IMR-90 (cell line): ENCODE measurements around the gene BCL2L1. TPM values are rescaled to one million over a fixed set of nuclear protein-coding genes. Genes with fewer than 3 reads are reported as not detected.
A peak's percentile ranks its signal among the peaks of the same experiment; 100 is the strongest.

ENCODE experiments used
- ATAC-seq: fragments of 200-7000 bp; cut with Tn5 transposase; 2 replicates; pipeline ENCODE4 v1.9.1; 2020; ENCODE audit warnings: low read depth, mild to moderate bottlenecking, moderate library complexity
- BruUV-seq: library from RNA; stranded (reverse); fragments of 400-500 nt; replicated peaks from 2 replicates; lab custom pipeline; 2021; lab: Mats Ljungman, UMichigan
- CTCF ChIA-PET: fragments of 300-600 bp; formaldehyde crosslinking; extraction: SDS; loops from one replicate; lab custom pipeline; 2021; ENCODE audit warnings: antibody characterized with exemption; lab: Yijun Ruan, JAX
- POLR2A ChIA-PET: fragments of 300-600 bp; sonication (Branson Sonifier 250); formaldehyde crosslinking; loops from one replicate; lab custom pipeline; 2022; ENCODE audit warnings: antibody characterized with exemption; ENCODE audit not compliant: unreplicated experiment; lab: Charles Lee
- DNase-seq: peaks from one replicate; pipeline ENCODE4 v3.0.0; 2013
- H2AFZ ChIP-seq: replicated peaks from 2 replicates; pipeline ENCODE3; 2013; ENCODE audit warnings: low read length, mild to moderate bottlenecking; ENCODE audit not compliant: poor library complexity
- H2AK5ac ChIP-seq: 2 replicates; pipeline ENCODE4 v1.6.1; 2013; ENCODE audit warnings: low read depth, low read length, inconsistent platforms
- H2AK9ac ChIP-seq: replicated peaks from 2 replicates; pipeline ENCODE3; 2013; ENCODE audit warnings: mild to moderate bottlenecking, low read depth, low read length, moderate library complexity; ENCODE audit not compliant: poor library complexity
- H2BK120ac ChIP-seq: 2 replicates; pipeline ENCODE4 v1.6.1; 2013; ENCODE audit warnings: low read depth, low read length, inconsistent platforms
- H2BK15ac ChIP-seq: 3 replicates; pipeline ENCODE4 v1.6.1; 2013; ENCODE audit warnings: low read depth, low read length, inconsistent platforms
- H2BK20ac ChIP-seq: 2 replicates; pipeline ENCODE4 v1.6.1; 2013; ENCODE audit warnings: low read depth, mild to moderate bottlenecking, inconsistent platforms, low read length, moderate library complexity
- H2BK5ac ChIP-seq: 2 replicates; pipeline ENCODE4 v1.6.1; 2013; ENCODE audit warnings: mild to moderate bottlenecking, low read depth, low read length, inconsistent platforms; ENCODE audit not compliant: poor library complexity, severe bottlenecking
- H3K14ac ChIP-seq: replicated peaks from 2 replicates; pipeline ENCODE4 v1.6.1; 2013; ENCODE audit warnings: low read depth, low read length, inconsistent platforms
- H3K18ac ChIP-seq: 2 replicates; pipeline ENCODE4 v1.6.1; 2013; ENCODE audit warnings: low read depth, low read length, control low read depth
- H3K23ac ChIP-seq: 2 replicates; pipeline ENCODE4 v1.6.1; 2013; ENCODE audit warnings: low read depth, low read length, inconsistent platforms
- H3K27ac ChIP-seq: 2 replicates; pipeline ENCODE4 v1.5.1; 2013; ENCODE audit warnings: mild to moderate bottlenecking, control low read depth, low read length; ENCODE audit not compliant: insufficient read depth
- H3K27me3 ChIP-seq: 2 replicates; pipeline ENCODE4 v1.6.1; 2013; ENCODE audit warnings: low read length; ENCODE audit not compliant: control insufficient read depth, insufficient read depth
- H3K36me3 ChIP-seq: 2 replicates; pipeline ENCODE4 v1.6.1; 2013; ENCODE audit warnings: low read length, mixed read lengths; ENCODE audit not compliant: control insufficient read depth, insufficient read depth
- H3K4ac ChIP-seq: 2 replicates; pipeline ENCODE4 v1.6.1; 2013; ENCODE audit warnings: low read depth, low read length, inconsistent platforms
- H3K4me1 ChIP-seq: 2 replicates; pipeline ENCODE4 v1.6.1; 2013; ENCODE audit warnings: low read length, mixed read lengths; ENCODE audit not compliant: control insufficient read depth, insufficient read depth
- H3K4me2 ChIP-seq: 2 replicates; pipeline ENCODE4 v1.6.1; 2013; ENCODE audit warnings: low read depth, mild to moderate bottlenecking, control low read depth, low read length, moderate library complexity
- H3K4me3 ChIP-seq: 2 replicates; pipeline ENCODE4 v1.5.1; 2013; ENCODE audit warnings: low read depth, mild to moderate bottlenecking, control low read depth, low read length, moderate library complexity; ENCODE audit not compliant: insufficient read depth
- H3K56ac ChIP-seq: 2 replicates; pipeline ENCODE4 v1.6.1; 2013; ENCODE audit warnings: low read length, inconsistent platforms; ENCODE audit not compliant: insufficient read depth; ENCODE audit errors: extremely low read depth
- H3K79me1 ChIP-seq, 2 experiments: 2 replicates each; pipeline ENCODE4 v1.6.1; 2013; ENCODE audit warnings: low read length in 2 of 2, inconsistent platforms in 1 of 2, low read depth in 1 of 2
- H3K9ac ChIP-seq: 2 replicates; pipeline ENCODE4 v1.6.1; 2013; ENCODE audit warnings: low read depth, low read length, control low read depth
- H3K9me1 ChIP-seq: 2 replicates; pipeline ENCODE4 v1.6.1; 2013; ENCODE audit warnings: low read length, inconsistent platforms; ENCODE audit not compliant: insufficient read depth
- H3K9me3 ChIP-seq: 2 replicates; pipeline ENCODE4 v1.6.1; 2013; ENCODE audit warnings: low read length; ENCODE audit not compliant: control insufficient read depth, insufficient read depth
- H4K20me1 ChIP-seq: 2 replicates; pipeline ENCODE4 v1.6.1; 2013; ENCODE audit warnings: low read length, inconsistent platforms; ENCODE audit not compliant: insufficient read depth
- H4K5ac ChIP-seq: 2 replicates; pipeline ENCODE4 v1.6.1; 2013; ENCODE audit warnings: mild to moderate bottlenecking, low read depth, low read length, control low read depth
- H4K8ac ChIP-seq, 2 experiments: 2 replicates each; pipeline ENCODE4 v1.6.1; 2013; ENCODE audit warnings: low read depth in 2 of 2, low read length in 2 of 2, control low read depth in 1 of 2, inconsistent platforms in 1 of 2
- H4K91ac ChIP-seq: 2 replicates; pipeline ENCODE4 v1.6.1; 2013; ENCODE audit warnings: low read depth, low read length, inconsistent platforms; ENCODE audit not compliant: insufficient read depth
- ELK1 ChIP-seq: fragments of 150-350 bp; IDR thresholded peaks from 2 replicates; pipeline ENCODE4 v1.6.1; 2016; ENCODE audit warnings: low read depth, mild to moderate bottlenecking, low read length, moderate library complexity, borderline replicate concordance
- MAFK ChIP-seq: IDR thresholded peaks from 2 replicates; pipeline ENCODE4 v1.6.1; 2012; ENCODE audit warnings: low read depth, low read length, improper control_type of control experiment
- NFE2L2 ChIP-seq: fragments of 150-350 bp; IDR thresholded peaks from 2 replicates; pipeline ENCODE4 v1.6.1; 2016; ENCODE audit warnings: low read depth, mild to moderate bottlenecking, low read length
- POLR2A ChIP-seq: IDR thresholded peaks from 2 replicates; pipeline ENCODE4 v1.6.1; 2012; ENCODE audit warnings: mild to moderate bottlenecking, low read depth, low read length
- RAD21 ChIP-seq: IDR thresholded peaks from 2 replicates; pipeline ENCODE4 v1.6.1; 2012; ENCODE audit warnings: low read length, improper control_type of control experiment
- RFX5 ChIP-seq: IDR thresholded peaks from 2 replicates; pipeline ENCODE4 v1.8.0; 2012; ENCODE audit warnings: low read depth, mild to moderate bottlenecking, low read length, moderate library complexity
- SMC3 ChIP-seq: fragments of 150-350 bp; IDR thresholded peaks from 2 replicates; pipeline ENCODE4 v1.6.1; 2016; ENCODE audit warnings: low read depth, mild to moderate bottlenecking, antibody characterized with exemption, low read length, moderate library complexity
- USF2 ChIP-seq: fragments of 150-350 bp; IDR thresholded peaks from 2 replicates; pipeline ENCODE4 v1.6.1; 2017; ENCODE audit warnings: mild to moderate bottlenecking, antibody characterized with exemption, low read length, low read depth
- WGBS, 2 experiments: methylation state at CpG; one replicate each; pipeline versions ENCODE4 v1.1.5 to v1.1.7; 2013; ENCODE audit warnings: missing lambda C conversion rate in 2 of 2; ENCODE audit not compliant: insufficient read length in 1 of 2; ENCODE audit errors: extremely low coverage in 2 of 2; 5-methylcytosine and 5-hydroxymethylcytosine counted together
- dilution Hi-C: fragments of 300-500 bp; cut with HindIII; formaldehyde crosslinking; loops from one replicate; pipeline ENCODE4 v1.14.3; 2018; ENCODE audit warnings: low sequenced_read_pairs; ENCODE audit not compliant: unreplicated experiment
- in situ Hi-C: fragments of 300-500 bp; cut with MboI; formaldehyde crosslinking; loops from 3 replicates; pipeline ENCODE4 v1.14.3; 2019; ENCODE audit warnings: low sequenced_read_pairs, inconsistent platforms, mixed read lengths
- intact Hi-C: fragments of 100-400 bp; cut with micrococcal nuclease; formaldehyde crosslinking; loops from 2 replicates; pipeline ENCODE4 v1.10.0; 2022
- polyA plus RNA-seq, 3 experiments: library from polyadenylated mRNA; depleted of rRNA; stranded (reverse); fragments of >200 nt; gene quantifications; 2 replicates each; pipeline ENCODE4 v1.2.3, GENCODE V29; 2012; ENCODE audit warnings: low replicate concordance in 1 of 3
- total RNA-seq: library from RNA; depleted of rRNA; stranded (reverse); fragments of >200 nt; gene quantifications from 2 replicates; pipeline ENCODE4 v1.2.3, GENCODE V29; 2012

Gene BCL2L1
- total and polyA plus RNA-seq, 2 of the 4 experiments (the other 2 are of a cell fraction): 40.2 to 41.9 TPM

DNA sequence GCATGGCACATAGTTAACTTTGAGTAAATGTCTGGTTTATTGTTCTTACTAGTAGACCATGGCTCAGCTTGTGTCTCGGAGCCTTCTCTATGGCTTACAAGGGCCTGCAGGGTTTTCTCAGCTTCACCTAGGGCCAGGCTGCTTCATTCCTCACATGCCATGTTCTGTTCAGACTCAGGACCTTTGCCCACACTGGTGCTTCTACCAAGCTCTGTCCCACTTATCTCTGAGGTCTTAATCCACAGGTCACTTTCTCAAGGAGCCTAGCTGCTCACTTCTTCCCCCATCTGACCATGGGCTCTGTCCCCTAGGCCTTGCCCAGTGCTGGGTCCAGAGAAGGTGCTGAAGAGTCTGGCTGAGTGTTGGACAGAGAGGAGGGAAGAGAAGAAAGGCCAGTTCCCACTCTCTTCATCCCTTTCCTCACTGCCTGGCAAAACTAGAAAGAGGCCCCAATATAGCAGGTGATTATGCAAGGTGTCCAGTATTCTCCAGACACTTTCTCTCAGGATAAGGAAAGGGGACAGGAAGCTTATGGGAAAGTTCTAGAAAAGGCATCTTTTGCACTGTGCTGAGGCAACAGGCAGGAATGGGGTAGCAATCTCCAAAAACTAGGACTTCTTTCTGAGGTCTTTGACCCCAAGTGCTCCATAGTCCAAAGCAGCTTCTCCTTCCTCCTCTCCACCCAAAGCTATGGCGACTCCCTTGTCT lies 45.0 kb downstream of the BCL2L1 start:
- CTCF ChIA-PET: no interaction called here
- no TSS peak for BruUV-seq

More for the DNA sequence above, 45.0 kb downstream of the BCL2L1 start:
- Histone ChIP-seq H2BK5ac (no peak overlapping the region), H3K56ac (no peak overlapping the region), H3K27ac (no peak overlapping the region), H3K27me3 (no peaks in the 10 kb centered on the region), H3K9ac (no peak overlapping the region), H3K36me3 (peaks cover 17% of the 10 kb centered on the region), H2AK5ac (peak overlapping the region; percentile 20; the same call in 1 of the 2 replicates), H4K91ac (0 out of 2 replicates have a peak overlapping the region, but pooled peaks have one; percentile 12), H2AK9ac (no peak overlapping the region), H3K4me1 (peaks cover 34% of the 10 kb centered on the region), H3K4me3 (no peak overlapping the region), H2AFZ (no peak overlapping the region), H3K14ac (peak overlapping the region; percentile 38), H2BK15ac (peak overlapping the region; percentile 37; the same call in 1 of the 3 replicates), H4K20me1 (peaks cover 51% of the 10 kb centered on the region), H3K9me3 (no peaks in the 10 kb centered on the region), H3K18ac (0 out of 2 replicates have a peak overlapping the region, but pooled peaks have one; percentile 55), H4K8ac (peak overlapping the region in 1 of 2 experiments; percentile 70; a peak in 1 of 4 replicates), H3K4me2 (no peak overlapping the region), H4K5ac (no peak overlapping the region; the same call in 1 of the 2 replicates), H3K9me1 (peaks cover 53% of the 10 kb centered on the region), H3K79me1 (peaks cover 53 to 94% of the 10 kb centered on the region in 2 experiments), H2BK20ac (peak overlapping the region; percentile 61; the same call in 1 of the 2 replicates), H3K4ac (peak overlapping the region; percentile 78), H2BK120ac (peak overlapping the region; percentile 48), H3K23ac (no peak overlapping the region)
- WGBS, 2 experiments: no CpG with 5 or more reads among the region's 2 CpGs
- POLR2A ChIA-PET: no interaction called here
- in situ Hi-C loops (no loop called here), intact Hi-C loops (no loop called here), dilution Hi-C loops (no loop called here)
- DNase-seq (no peak), ATAC-seq (no peak)
- TF ChIP-seq MAFK (no peak), SMC3 (no peak), RAD21 (no peak), POLR2A (no peak), ELK1 (no peak), NFE2L2 (no peak), USF2 (no peak), RFX5 (no peak)
